Measurements from ENCODE around the gene CELF2.

The CELF2 gene

GRCh38 chr10:11280187-11280932 lies 262.7 kb downstream of the CELF2 start:
- no peak overlapping the region for H3K4ac ChIP-seq (ENCODE audit: low read depth, low read length)
- no peak overlapping the region for H4K8ac ChIP-seq (ENCODE audit: low read depth, low read length)
- no peak overlapping the region for H4K5ac ChIP-seq (ENCODE audit: low read length)
- no peak overlapping the region for H2BK120ac ChIP-seq (ENCODE audit: low read depth, low read length)
- H2BK5ac ChIP-seq (ENCODE audit: low read length), result no peak overlapping the region
- H3K79me2 ChIP-seq (ENCODE audit: control insufficient read depth, insufficient read depth, low read length), result no peaks in the 10 kb centered on the region
- H3K18ac ChIP-seq (ENCODE audit: low read length), result no peak overlapping the region
- no peak overlapping the region for H3K23ac ChIP-seq (ENCODE audit: low read length)
- H3K4me3 ChIP-seq (ENCODE audit: low read length), result no peak overlapping the region
- DNase-seq, result no peak
- no peak overlapping the region for H3K27ac ChIP-seq (ENCODE audit: low read depth, low read length)
- no peaks in the 10 kb centered on the region for H3K36me3 ChIP-seq (ENCODE audit: control insufficient read depth, insufficient read depth, low read length)
- no peak overlapping the region for H3K4me2 ChIP-seq (ENCODE audit: low read length)
- no peaks in the 10 kb centered on the region for H3K27me3 ChIP-seq (ENCODE audit: insufficient read depth, low read length, poor library complexity)
- H3K4me1 ChIP-seq (ENCODE audit: control insufficient read depth, low read depth, low read length), result no peaks in the 10 kb centered on the region
- H3K56ac ChIP-seq (ENCODE audit: low read length), result no peak overlapping the region
- H3K79me1 ChIP-seq (ENCODE audit: low read length), result no peaks in the 10 kb centered on the region
- no peak overlapping the region for H3K9ac ChIP-seq (ENCODE audit: low read length)
- WGBS (ENCODE audit: extremely low coverage, insufficient coverage, low lambda C conversion rate), result no CpG with 5 or more reads among the region's 25 CpGs
- H2BK15ac ChIP-seq (replicated peaks; ENCODE audit: low read depth), result no peak overlapping the region
- no peak overlapping the region for H2AK5ac ChIP-seq (ENCODE audit: low read length)

- no peaks in the 10 kb centered on the region for H3K4me1 ChIP-seq (ENCODE audit: control insufficient read depth, low read depth, low read length)
- H3K27me3 ChIP-seq (ENCODE audit: insufficient read depth, low read length, poor library complexity), result no peaks in the 10 kb centered on the region
- no peak for DNase-seq
- H3K4ac ChIP-seq (ENCODE audit: low read depth, low read length), result no peak overlapping the region
- no peak overlapping the region for H2BK120ac ChIP-seq (ENCODE audit: low read depth, low read length)
- no peaks in the 10 kb centered on the region for H3K79me1 ChIP-seq (ENCODE audit: low read length)
- H3K36me3 ChIP-seq (ENCODE audit: control insufficient read depth, insufficient read depth, low read length), result no peaks in the 10 kb centered on the region
- no peak overlapping the region for H3K9ac ChIP-seq (ENCODE audit: low read length)
- H3K79me2 ChIP-seq (ENCODE audit: control insufficient read depth, insufficient read depth, low read length), result no peaks in the 10 kb centered on the region
- H4K8ac ChIP-seq (ENCODE audit: low read depth, low read length), result no peak overlapping the region
- H3K56ac ChIP-seq (ENCODE audit: low read length), result no peak overlapping the region
- no peak overlapping the region for H3K23ac ChIP-seq (ENCODE audit: low read length)
- H3K27ac ChIP-seq (ENCODE audit: low read depth, low read length), result no peak overlapping the region
- no peak overlapping the region for H2AK5ac ChIP-seq (ENCODE audit: low read length)
- WGBS (ENCODE audit: extremely low coverage, insufficient coverage, low lambda C conversion rate), result no CpG with 5 or more reads among the region's 9 CpGs
- H3K4me3 ChIP-seq (ENCODE audit: low read length), result no peak overlapping the region
- H4K5ac ChIP-seq (ENCODE audit: low read length), result no peak overlapping the region
- no peak overlapping the region for H2BK5ac ChIP-seq (ENCODE audit: low read length)
- H3K4me2 ChIP-seq (ENCODE audit: low read length), result no peak overlapping the region
- no peak overlapping the region for H3K18ac ChIP-seq (ENCODE audit: low read length)
- H2BK15ac ChIP-seq (replicated peaks; ENCODE audit: low read depth), result no peak overlapping the region
Measured at GRCh38 chr10:11282156-11282555, 264.5 kb downstream of the CELF2 start.

GRCh38 chr10:11282661-11283060 lies 265.0 kb downstream of the CELF2 start:
- Histone ChIP-seq H3K56ac (ENCODE audit: low read length) (no peak overlapping the region), H2BK15ac (replicated peaks; ENCODE audit: low read depth) (no peak overlapping the region), H3K18ac (ENCODE audit: low read length) (no peak overlapping the region), H3K23ac (ENCODE audit: low read length) (no peak overlapping the region), H3K79me1 (ENCODE audit: low read length) (no peaks in the 10 kb centered on the region), H4K5ac (ENCODE audit: low read length) (no peak overlapping the region), H3K4ac (ENCODE audit: low read depth, low read length) (no peak overlapping the region), H4K8ac (ENCODE audit: low read depth, low read length) (no peak overlapping the region), H3K27ac (ENCODE audit: low read depth, low read length) (no peak overlapping the region), H2AK5ac (ENCODE audit: low read length) (no peak overlapping the region), H3K79me2 (ENCODE audit: control insufficient read depth, insufficient read depth, low read length) (no peaks in the 10 kb centered on the region), H3K36me3 (ENCODE audit: control insufficient read depth, insufficient read depth, low read length) (no peaks in the 10 kb centered on the region), H3K4me3 (ENCODE audit: low read length) (no peak overlapping the region), H3K4me2 (ENCODE audit: low read length) (no peak overlapping the region), H3K9ac (ENCODE audit: low read length) (no peak overlapping the region), H2BK120ac (ENCODE audit: low read depth, low read length) (no peak overlapping the region), H3K27me3 (ENCODE audit: insufficient read depth, low read length, poor library complexity) (no peaks in the 10 kb centered on the region), H2BK5ac (ENCODE audit: low read length) (no peak overlapping the region), H3K4me1 (ENCODE audit: control insufficient read depth, low read depth, low read length) (no peaks in the 10 kb centered on the region)
- no CpG with 5 or more reads among the region's 8 CpGs for WGBS (ENCODE audit: extremely low coverage, insufficient coverage, low lambda C conversion rate)
- DNase-seq, result no peak

- Histone ChIP-seq H3K18ac (ENCODE audit: low read length) (no peak overlapping the region), H2BK5ac (ENCODE audit: low read length) (no peak overlapping the region), H2BK15ac (replicated peaks; ENCODE audit: low read depth) (no peak overlapping the region), H3K4ac (ENCODE audit: low read depth, low read length) (no peak overlapping the region), H3K56ac (ENCODE audit: low read length) (no peak overlapping the region), H3K27ac (ENCODE audit: low read depth, low read length) (no peak overlapping the region), H3K4me2 (ENCODE audit: low read length) (no peak overlapping the region), H3K4me3 (ENCODE audit: low read length) (no peak overlapping the region), H3K79me1 (ENCODE audit: low read length) (no peaks in the 10 kb centered on the region), H3K79me2 (ENCODE audit: control insufficient read depth, insufficient read depth, low read length) (no peaks in the 10 kb centered on the region), H2AK5ac (ENCODE audit: low read length) (no peak overlapping the region), H3K4me1 (ENCODE audit: control insufficient read depth, low read depth, low read length) (no peaks in the 10 kb centered on the region), H3K23ac (ENCODE audit: low read length) (no peak overlapping the region), H3K36me3 (ENCODE audit: control insufficient read depth, insufficient read depth, low read length) (no peaks in the 10 kb centered on the region), H3K9ac (ENCODE audit: low read length) (no peak overlapping the region), H4K8ac (ENCODE audit: low read depth, low read length) (no peak overlapping the region), H2BK120ac (ENCODE audit: low read depth, low read length) (no peak overlapping the region), H3K27me3 (ENCODE audit: insufficient read depth, low read length, poor library complexity) (no peaks in the 10 kb centered on the region), H4K5ac (ENCODE audit: low read length) (no peak overlapping the region)
- 100% methylated on average over 3 of the region's 7 CpGs for WGBS (ENCODE audit: extremely low coverage, insufficient coverage, low lambda C conversion rate)
- no peak for DNase-seq
Measured at GRCh38 chr10:11284291-11285085, 266.8 kb downstream of the CELF2 start.

GRCh38 chr10:11285171-11285570 lies 267.5 kb downstream of the CELF2 start:
- no peak overlapping the region for H4K8ac ChIP-seq (ENCODE audit: low read depth, low read length)
- H3K36me3 ChIP-seq (ENCODE audit: control insufficient read depth, insufficient read depth, low read length), result no peaks in the 10 kb centered on the region
- H3K4me1 ChIP-seq (ENCODE audit: control insufficient read depth, low read depth, low read length), result no peaks in the 10 kb centered on the region
- no CpG with 5 or more reads among the region's 4 CpGs for WGBS (ENCODE audit: extremely low coverage, insufficient coverage, low lambda C conversion rate)
- no peak overlapping the region for H3K18ac ChIP-seq (ENCODE audit: low read length)
- no peak overlapping the region for H2BK15ac ChIP-seq (replicated peaks; ENCODE audit: low read depth)
- H2BK120ac ChIP-seq (ENCODE audit: low read depth, low read length), result no peak overlapping the region
- no peaks in the 10 kb centered on the region for H3K79me1 ChIP-seq (ENCODE audit: low read length)
- H3K4ac ChIP-seq (ENCODE audit: low read depth, low read length), result no peak overlapping the region
- H3K27me3 ChIP-seq (ENCODE audit: insufficient read depth, low read length, poor library complexity), result no peaks in the 10 kb centered on the region
- H3K9ac ChIP-seq (ENCODE audit: low read length), result no peak overlapping the region
- H2BK5ac ChIP-seq (ENCODE audit: low read length), result no peak overlapping the region
- H2AK5ac ChIP-seq (ENCODE audit: low read length), result no peak overlapping the region
- H3K56ac ChIP-seq (ENCODE audit: low read length), result no peak overlapping the region
- H3K4me3 ChIP-seq (ENCODE audit: low read length), result no peak overlapping the region
- H3K79me2 ChIP-seq (ENCODE audit: control insufficient read depth, insufficient read depth, low read length), result no peaks in the 10 kb centered on the region
- H3K4me2 ChIP-seq (ENCODE audit: low read length), result no peak overlapping the region
- H4K5ac ChIP-seq (ENCODE audit: low read length), result no peak overlapping the region
- no peak overlapping the region for H3K27ac ChIP-seq (ENCODE audit: low read depth, low read length)
- H3K23ac ChIP-seq (ENCODE audit: low read length), result no peak overlapping the region
- peak; percentile 16 for DNase-seq
